Activated naive CD4-positive, alpha-beta T cell treated with anti-CD3 and anti-CD28 coated beads, Interleukin-2, amount 10 ng/mL, durations not matched to agents 7 days and 5 days (primary cell): ENCODE data around the gene SNAP29.

ENCODE experiments used
- CTCF ChIA-PET: fragments of 350-600 bp; sonication (Branson Sonifier 250); formaldehyde crosslinking; loops from one replicate; lab custom pipeline; 2021; ENCODE audit warnings: antibody characterized with exemption; lab: Charles Lee
- DNase-seq: peaks from one replicate; pipeline ENCODE4 v3.0.0-alpha.2; 2020
- H3K27ac Mint-ChIP-seq: one replicate; pipeline ENCODE4 v1.8.0; 2021; ENCODE audit warnings: mild to moderate bottlenecking, moderate library complexity, mixed read lengths
- H3K27me3 Mint-ChIP-seq: one replicate; pipeline ENCODE4 v1.8.0; 2021; ENCODE audit warnings: mild to moderate bottlenecking, mixed read lengths
- H3K36me3 Mint-ChIP-seq: one replicate; pipeline ENCODE4 v1.8.0; 2021; ENCODE audit warnings: mixed read lengths
- H3K4me1 Mint-ChIP-seq: one replicate; pipeline ENCODE4 v1.8.0; 2021; ENCODE audit warnings: mixed read lengths
- H3K4me3 Mint-ChIP-seq: one replicate; pipeline ENCODE4 v1.8.0; 2021; ENCODE audit warnings: mild to moderate bottlenecking, moderate library complexity, mixed read lengths
- H3K9me3 Mint-ChIP-seq: one replicate; pipeline ENCODE4 v1.8.0; 2021; ENCODE audit warnings: mixed read lengths

SNAP29 gene

DNA sequence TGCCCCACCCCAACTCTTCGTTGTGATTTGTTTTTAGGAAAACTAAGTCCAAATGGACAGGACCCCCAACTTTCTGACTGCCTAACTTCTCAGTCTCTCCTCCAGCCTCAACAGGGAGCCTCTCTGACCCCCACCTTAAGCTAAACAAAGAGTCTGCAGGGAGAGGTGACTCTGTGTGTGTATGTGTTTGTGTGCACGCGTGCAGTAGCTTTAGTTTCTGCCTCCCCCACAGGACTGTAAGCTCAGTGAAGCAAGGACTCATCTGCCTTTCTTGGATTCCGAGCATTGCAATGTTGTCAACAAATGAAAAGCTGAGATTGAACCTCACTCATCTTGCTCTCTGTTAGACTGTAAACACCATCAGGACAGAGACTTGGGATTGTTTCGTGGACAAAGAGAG lies 7.9 kb downstream of the SNAP29 start:
- peaks cover 17% of the 10 kb centered on the region for H3K36me3 Mint-ChIP-seq
- CTCF ChIA-PET: interaction anchor here (0.6 to 0.9 kb wide), 2 partner anchors 19 to 43 kb away, joined by 3 read pairs; no protein-coding TSS in a partner anchor

DNA sequence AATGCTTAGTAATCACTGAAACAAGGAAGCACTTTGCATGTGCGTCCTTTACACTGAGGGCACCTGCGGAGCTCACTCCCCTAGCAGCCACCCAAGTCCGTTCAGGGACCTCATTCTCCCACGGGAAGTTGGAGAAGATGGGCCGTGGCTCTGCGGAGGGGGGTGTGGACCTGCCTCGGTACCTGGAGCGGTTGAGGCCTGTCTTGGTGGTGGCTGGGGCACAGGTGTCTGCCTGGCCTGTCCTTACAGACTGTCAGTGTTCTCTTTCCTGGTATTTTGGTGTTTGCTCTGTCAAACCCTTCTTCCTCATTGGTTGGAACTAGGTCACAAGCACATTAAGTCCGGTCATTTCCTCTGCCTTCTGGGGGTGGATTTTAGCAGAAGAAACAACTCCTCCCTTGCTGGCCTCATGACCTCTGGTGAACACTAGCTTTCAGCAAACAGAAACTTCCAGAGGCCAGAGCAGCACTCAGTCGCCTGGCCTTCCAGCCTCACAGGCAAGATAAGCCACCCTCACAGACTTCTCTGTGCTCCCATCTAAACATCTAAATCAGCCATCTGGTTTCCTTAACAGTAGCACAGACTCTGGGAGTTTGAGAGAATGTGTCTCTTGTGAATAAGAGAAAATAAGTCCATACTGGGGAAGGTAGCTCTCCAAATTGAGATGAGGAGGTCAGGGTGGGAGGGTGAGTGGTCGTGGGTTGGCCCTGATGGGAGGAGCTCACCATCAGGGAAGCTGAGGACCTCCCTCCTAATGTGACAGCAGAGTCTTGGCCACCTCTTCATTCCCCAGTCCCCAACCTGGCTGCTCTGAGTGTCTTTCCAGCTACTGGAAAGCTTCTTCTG lies 8.6 kb downstream of the SNAP29 start:
- CTCF ChIA-PET: interaction anchor here (0.6 to 0.9 kb wide), 2 partner anchors 18 to 42 kb away, joined by 3 read pairs; no protein-coding TSS in a partner anchor
- Mint-ChIP-seq H3K27ac (peak overlapping the region; percentile 70), H3K36me3 (peaks cover 12% of the 10 kb centered on the region), H3K4me3 (no peak overlapping the region), H3K9me3 (no peaks in the 10 kb centered on the region), H3K27me3 (no peaks in the 10 kb centered on the region), H3K4me1 (peaks cover 36% of the 10 kb centered on the region)
- no peak for DNase-seq

More for the DNA sequence above, 7.9 kb downstream of the SNAP29 start:
- H3K9me3 Mint-ChIP-seq: no peaks in the 10 kb centered on the region
- peaks cover 41% of the 10 kb centered on the region for H3K4me1 Mint-ChIP-seq
- H3K27ac Mint-ChIP-seq: peak overlapping the region; percentile 70
- H3K27me3 Mint-ChIP-seq: no peaks in the 10 kb centered on the region
- DNase-seq: no peak
- H3K4me3 Mint-ChIP-seq: no peak overlapping the region

DNA sequence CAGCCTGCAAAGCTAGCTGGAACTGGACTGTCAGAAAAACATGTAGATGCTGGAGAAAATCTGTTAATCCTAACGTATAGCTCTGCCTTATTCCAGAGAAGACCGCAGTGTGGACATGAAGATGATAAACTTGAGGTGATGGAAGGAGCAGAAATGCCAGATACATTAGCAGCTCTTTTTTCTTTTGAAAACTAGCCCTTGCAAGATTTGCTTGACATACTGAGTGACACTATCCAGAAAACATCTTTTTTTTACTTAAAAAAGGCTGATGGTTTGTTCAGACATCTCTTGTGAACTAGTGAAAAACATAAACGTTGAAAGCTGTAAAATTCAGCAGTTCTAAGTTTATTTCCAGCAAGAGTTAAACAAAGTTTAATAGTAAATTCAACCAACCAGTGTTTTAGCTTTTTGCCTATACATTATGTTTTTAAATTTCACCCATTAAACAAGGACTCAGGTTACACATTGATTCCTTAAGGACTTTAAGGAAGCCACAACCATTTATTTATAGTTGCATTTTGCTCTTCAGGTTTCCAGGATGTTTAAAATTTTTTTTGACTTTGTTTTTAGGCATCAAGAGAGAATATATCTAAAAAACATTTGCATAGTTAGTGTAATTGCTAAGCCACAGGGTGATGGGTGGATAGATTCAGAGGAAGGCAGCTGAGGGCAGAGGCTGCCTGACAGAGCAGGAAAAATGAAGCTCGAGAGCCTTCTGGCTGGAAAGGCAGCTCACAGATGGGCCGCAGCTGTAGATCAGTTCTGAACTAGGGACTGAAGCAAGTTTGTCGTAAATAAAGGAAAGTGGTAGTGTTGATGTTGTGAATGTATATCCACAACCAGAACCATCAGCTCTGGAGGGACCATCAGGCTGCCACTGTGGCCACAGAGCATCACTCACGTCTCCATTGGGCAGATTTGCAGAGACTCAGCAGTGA lies 9.5 kb downstream of the SNAP29 start:
- peak overlapping the region; percentile 70 for H3K27ac Mint-ChIP-seq
- H3K4me1 Mint-ChIP-seq: peaks cover 33% of the 10 kb centered on the region
- no peaks in the 10 kb centered on the region for H3K27me3 Mint-ChIP-seq
- H3K9me3 Mint-ChIP-seq: no peaks in the 10 kb centered on the region
- peaks cover 10% of the 10 kb centered on the region for H3K36me3 Mint-ChIP-seq
- CTCF ChIA-PET: interaction anchor here (0.9 kb wide), 1 partner anchor 17 kb away, joined by 3 read pairs; no protein-coding TSS in a partner anchor
- no peak overlapping the region for H3K4me3 Mint-ChIP-seq
- DNase-seq: no peak

DNA sequence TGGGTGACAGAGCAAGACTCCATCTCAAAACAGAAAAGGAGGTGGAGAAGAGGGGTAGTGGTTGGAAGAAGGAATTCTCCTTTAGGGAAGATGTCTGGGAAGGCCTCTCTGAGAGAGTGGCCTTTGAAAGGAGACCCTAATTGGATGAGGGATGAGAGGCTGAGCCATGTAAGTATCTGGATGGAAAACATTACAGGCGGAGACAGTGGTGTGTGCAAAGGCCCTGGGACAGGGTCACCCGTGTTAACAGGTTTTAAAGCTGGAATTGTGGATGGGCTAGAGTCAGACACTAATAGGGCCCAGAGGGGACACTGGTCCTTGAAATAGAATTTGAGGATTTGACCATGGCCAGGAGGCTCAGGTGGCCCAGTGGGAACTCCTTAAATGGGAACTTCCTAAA lies 10.4 kb downstream of the SNAP29 start:
- CTCF ChIA-PET: no interaction called here
- DNase-seq: no peak
- H3K27ac Mint-ChIP-seq: no peak overlapping the region
- no peak overlapping the region for H3K4me3 Mint-ChIP-seq
- no peaks in the 10 kb centered on the region for H3K9me3 Mint-ChIP-seq
- no peaks in the 10 kb centered on the region for H3K27me3 Mint-ChIP-seq
- peaks cover 6% of the 10 kb centered on the region for H3K36me3 Mint-ChIP-seq
- H3K4me1 Mint-ChIP-seq: peaks cover 27% of the 10 kb centered on the region

GRCh38 chr22:20873214-20873613 lies 14.4 kb downstream of the SNAP29 start:
- Mint-ChIP-seq H3K27me3 (no peaks in the 10 kb centered on the region), H3K36me3 (peaks cover 20% of the 10 kb centered on the region), H3K9me3 (no peaks in the 10 kb centered on the region), H3K4me1 (peaks cover 5% of the 10 kb centered on the region), H3K4me3 (no peak overlapping the region), H3K27ac (peak overlapping the region; percentile 31)
- no peak for DNase-seq
- CTCF ChIA-PET: no interaction called here

- Mint-ChIP-seq H3K4me3 (no peak overlapping the region), H3K27me3 (no peaks in the 10 kb centered on the region), H3K9me3 (no peaks in the 10 kb centered on the region), H3K27ac (peak overlapping the region; percentile 69), H3K36me3 (peaks cover 24% of the 10 kb centered on the region), H3K4me1 (peaks cover 5% of the 10 kb centered on the region)
- DNase-seq: no peak
- CTCF ChIA-PET: no interaction called here
Observed at GRCh38 chr22:20875296-20875695, 16.5 kb downstream of the SNAP29 start.

DNA sequence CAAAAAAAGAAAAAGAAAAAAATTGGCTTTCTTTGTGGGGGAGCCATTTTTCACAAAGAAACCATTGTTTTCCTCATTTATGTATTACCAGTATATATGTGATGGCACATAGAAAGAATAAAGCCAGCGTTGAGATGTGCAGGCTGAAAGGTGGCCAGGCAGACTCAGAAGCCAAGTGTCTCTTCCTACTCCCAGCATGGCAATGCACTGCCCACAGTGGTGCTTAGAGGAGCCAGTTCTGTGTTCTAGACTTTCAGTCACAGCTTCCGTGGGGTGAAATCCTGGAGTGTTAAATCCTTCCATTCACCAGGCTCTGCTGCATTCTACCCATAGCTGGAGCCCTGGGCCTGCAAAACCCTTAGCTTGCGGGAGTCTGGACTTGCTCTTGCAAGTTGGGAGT lies 18.9 kb downstream of the SNAP29 start:
- Mint-ChIP-seq H3K4me1 (peaks cover 5% of the 10 kb centered on the region), H3K27ac (no peak overlapping the region), H3K27me3 (no peaks in the 10 kb centered on the region), H3K36me3 (peaks cover 31% of the 10 kb centered on the region), H3K4me3 (no peak overlapping the region), H3K9me3 (no peaks in the 10 kb centered on the region)
- CTCF ChIA-PET: no interaction called here
- DNase-seq: no peak

DNA sequence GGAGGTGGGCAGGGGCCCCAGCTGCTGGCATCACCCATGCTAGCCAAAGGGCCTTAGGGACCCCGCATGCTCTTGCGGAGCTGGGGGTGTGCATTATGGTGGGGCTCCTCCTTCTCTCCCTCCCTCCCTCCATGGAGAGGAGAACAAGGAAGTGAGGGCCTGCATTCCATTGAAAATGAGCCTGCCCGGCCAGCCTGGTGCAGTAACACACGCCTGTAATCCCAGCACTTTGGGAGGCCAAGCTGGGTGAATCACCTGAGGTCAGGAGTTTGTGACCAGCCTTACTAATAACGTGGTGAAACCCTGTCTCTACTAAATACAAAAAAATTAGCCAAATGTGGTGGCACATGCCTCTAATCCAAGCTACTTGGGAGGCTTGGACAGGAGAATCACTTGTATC lies 22.4 kb downstream of the SNAP29 start:
- Mint-ChIP-seq H3K36me3 (peaks cover 38% of the 10 kb centered on the region), H3K9me3 (no peaks in the 10 kb centered on the region), H3K27me3 (no peaks in the 10 kb centered on the region), H3K4me1 (no peaks in the 10 kb centered on the region), H3K27ac (no peak overlapping the region), H3K4me3 (no peak overlapping the region)
- no peak for DNase-seq
- CTCF ChIA-PET: interaction anchor here (0.8 kb wide), 1 partner anchor 220 kb away, joined by 3 read pairs; no protein-coding TSS in a partner anchor

GRCh38 chr22:20881869-20882815 lies 23.3 kb downstream of the SNAP29 start:
- DNase-seq: no peak
- H3K27me3 Mint-ChIP-seq: no peaks in the 10 kb centered on the region
- no peaks in the 10 kb centered on the region for H3K4me1 Mint-ChIP-seq
- H3K36me3 Mint-ChIP-seq: peaks cover 34% of the 10 kb centered on the region
- no peak overlapping the region for H3K4me3 Mint-ChIP-seq
- no peaks in the 10 kb centered on the region for H3K9me3 Mint-ChIP-seq
- CTCF ChIA-PET: no interaction called here
- H3K27ac Mint-ChIP-seq: peak overlapping the region; percentile 64

- Mint-ChIP-seq H3K27me3 (no peaks in the 10 kb centered on the region), H3K4me1 (no peaks in the 10 kb centered on the region), H3K4me3 (no peak overlapping the region), H3K36me3 (peaks cover 38% of the 10 kb centered on the region), H3K9me3 (no peaks in the 10 kb centered on the region), H3K27ac (no peak overlapping the region)
- CTCF ChIA-PET: no interaction called here
- DNase-seq: no peak
Observed at GRCh38 chr22:20882855-20883254, 24.0 kb downstream of the SNAP29 start.

DNA sequence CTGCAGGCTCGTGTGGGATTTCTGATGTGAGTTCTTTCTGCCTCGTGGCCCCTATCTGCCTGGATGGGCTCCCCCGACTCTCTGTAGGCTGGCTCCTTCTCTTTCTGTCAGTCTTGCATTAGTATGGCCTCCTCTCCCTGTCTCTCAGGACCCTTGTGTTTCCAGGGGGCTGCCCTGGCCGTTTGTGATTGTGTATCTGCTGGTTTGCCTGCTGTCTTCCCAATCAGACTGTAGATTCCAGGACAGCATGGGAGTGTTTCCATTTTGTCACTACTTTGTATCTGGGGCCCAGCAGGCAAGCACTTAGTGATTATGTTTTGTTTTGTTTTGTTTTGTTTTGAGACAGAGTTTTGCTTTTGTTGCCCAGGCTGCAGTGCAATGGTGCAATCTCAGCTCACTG lies 25.6 kb downstream of the SNAP29 start:
- peaks cover 45% of the 10 kb centered on the region for H3K36me3 Mint-ChIP-seq
- no peaks in the 10 kb centered on the region for H3K9me3 Mint-ChIP-seq
- H3K27ac Mint-ChIP-seq: no peak overlapping the region
- DNase-seq: no peak
- no peaks in the 10 kb centered on the region for H3K27me3 Mint-ChIP-seq
- no peaks in the 10 kb centered on the region for H3K4me1 Mint-ChIP-seq
- H3K4me3 Mint-ChIP-seq: no peak overlapping the region
- CTCF ChIA-PET: no interaction called here

DNA sequence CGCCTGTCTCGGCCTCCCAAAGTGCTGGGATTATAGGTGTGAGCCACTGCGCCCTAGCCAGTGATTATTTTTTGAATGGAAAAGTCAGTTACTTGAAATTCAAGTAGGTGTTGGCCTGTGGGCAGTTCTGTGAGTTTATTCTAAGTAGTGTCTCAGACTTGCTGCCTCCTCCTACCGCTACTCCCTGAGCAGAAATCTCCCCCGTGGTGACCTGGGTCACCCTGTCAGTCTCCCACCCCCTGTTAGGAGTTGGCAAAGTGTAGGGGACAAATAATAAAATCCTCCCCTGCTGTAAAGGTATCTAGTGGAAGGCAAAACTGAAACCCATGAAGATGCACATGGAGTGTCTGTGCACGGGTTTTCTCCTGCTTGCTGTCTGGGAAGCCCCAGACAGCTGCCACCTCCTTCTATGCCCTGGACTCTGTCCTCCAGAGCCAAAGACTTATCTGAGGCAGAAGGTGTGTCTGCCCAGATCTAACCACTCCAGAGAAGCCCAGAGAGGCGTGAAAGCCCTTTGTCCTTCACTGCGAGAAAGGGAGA lies 26.3 kb downstream of the SNAP29 start:
- H3K27ac Mint-ChIP-seq: peak overlapping the region; percentile 47
- H3K36me3 Mint-ChIP-seq: peaks cover 49% of the 10 kb centered on the region
- CTCF ChIA-PET: interaction anchor here (0.8 to 1.2 kb wide), 4 partner anchors 13 to 97 kb away, joined by 3 to 4 read pairs (median 3); partner anchors contain the start of gene LZTR1
- no peak overlapping the region for H3K4me3 Mint-ChIP-seq
- no peaks in the 10 kb centered on the region for H3K9me3 Mint-ChIP-seq
- no peaks in the 10 kb centered on the region for H3K27me3 Mint-ChIP-seq
- no peaks in the 10 kb centered on the region for H3K4me1 Mint-ChIP-seq
- no peak for DNase-seq
